ENCODE data around the gene ADGRG2. TPM values are rescaled to one million over a fixed set of nuclear protein-coding genes. Genes with fewer than 3 reads are reported as not detected.

The ADGRG2 gene
- total and polyA plus RNA-seq, 9 of the 15 experiments (the other 6 are each of a cell fraction or from before 2014, with no cell fraction given): 0.03 TPM; not detected in 8

DNA sequence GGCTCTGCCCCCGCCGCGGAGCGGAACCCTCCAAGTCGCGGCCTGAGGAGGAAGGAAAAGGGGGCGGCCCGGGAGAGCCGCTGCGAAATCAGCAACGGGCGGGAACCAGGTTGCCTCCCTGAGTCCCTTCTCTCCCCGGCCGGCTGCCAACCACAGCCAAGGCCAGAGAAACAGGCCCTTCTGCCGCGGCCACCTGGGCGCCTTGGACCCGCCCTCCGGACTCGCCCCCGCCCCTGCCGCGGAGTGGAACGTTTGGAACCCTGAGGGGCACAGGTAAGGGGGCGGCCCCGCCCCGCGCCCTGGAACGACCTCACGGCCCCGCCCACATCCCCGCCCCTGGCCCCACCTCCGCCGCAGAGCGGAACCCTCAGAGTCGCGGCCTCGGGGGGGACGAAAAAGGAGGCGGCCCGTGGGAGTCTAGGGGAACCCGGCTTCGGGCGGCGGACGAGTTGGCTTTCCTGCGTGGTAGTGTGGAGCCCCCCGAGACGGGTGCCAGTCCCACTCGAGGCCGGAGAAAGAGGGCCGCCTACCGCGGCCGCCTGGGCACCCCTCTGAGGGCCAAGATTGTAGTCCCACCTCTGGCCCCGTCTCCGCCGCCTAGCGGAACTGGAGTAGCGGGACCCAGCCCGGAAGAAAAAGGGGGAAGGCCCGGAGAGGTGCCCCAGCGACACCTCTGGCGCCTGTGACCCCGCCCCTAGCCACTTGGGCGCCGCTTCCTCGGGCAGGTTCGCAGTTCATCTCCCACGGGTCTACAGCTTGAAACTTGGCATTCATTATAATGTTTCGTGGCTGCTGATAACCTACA, 137.7 kb downstream of the ADGRG2 start (continued):
- no peak for TF ChIP-seq ZKSCAN8 (CRISPR knock-in tag; IDR thresholded peaks at IDR 0.05)
- no peak for TF ChIP-seq ESRRB (CRISPR knock-in tag; IDR thresholded peaks at IDR 0.05; ENCODE audit: borderline replicate concordance)
- TF ChIP-seq ZNF655 (CRISPR knock-in tag; IDR thresholded peaks at IDR 0.05): no peak
- TF ChIP-seq GATAD2B (IDR thresholded peaks at IDR 0.05; ENCODE audit: borderline replicate concordance): no peak
- TF ChIP-seq ZBTB49 (CRISPR knock-in tag; IDR thresholded peaks at IDR 0.05; ENCODE audit: borderline replicate concordance): no peak
- TF ChIP-seq, protein P1, sequence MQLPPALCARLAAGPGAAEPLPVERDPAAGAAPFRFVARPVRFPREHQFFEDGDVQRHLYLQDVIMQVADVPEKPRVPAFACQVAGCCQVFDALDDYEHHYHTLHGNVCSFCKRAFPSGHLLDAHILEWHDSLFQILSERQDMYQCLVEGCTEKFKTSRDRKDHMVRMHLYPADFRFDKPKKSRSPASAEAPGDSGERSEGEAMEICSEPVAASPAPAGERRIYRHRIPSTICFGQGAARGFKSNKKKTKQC (CRISPR knock-in tag; IDR thresholded peaks at IDR 0.05): no peak
- peak; percentile 5 to 26; a peak in 2 of 4 replicates for TF ChIP-seq SIX5 (IDR thresholded peaks at IDR 0.05; ENCODE audit: borderline replicate concordance in 1 of 2, insufficient read depth in 1 of 2, low read depth in 1 of 2, low read length in 2 of 2)
- no peak for TF ChIP-seq TCF7 (IDR thresholded peaks at IDR 0.05; ENCODE audit: borderline replicate concordance)
- TF ChIP-seq, protein P2, sequence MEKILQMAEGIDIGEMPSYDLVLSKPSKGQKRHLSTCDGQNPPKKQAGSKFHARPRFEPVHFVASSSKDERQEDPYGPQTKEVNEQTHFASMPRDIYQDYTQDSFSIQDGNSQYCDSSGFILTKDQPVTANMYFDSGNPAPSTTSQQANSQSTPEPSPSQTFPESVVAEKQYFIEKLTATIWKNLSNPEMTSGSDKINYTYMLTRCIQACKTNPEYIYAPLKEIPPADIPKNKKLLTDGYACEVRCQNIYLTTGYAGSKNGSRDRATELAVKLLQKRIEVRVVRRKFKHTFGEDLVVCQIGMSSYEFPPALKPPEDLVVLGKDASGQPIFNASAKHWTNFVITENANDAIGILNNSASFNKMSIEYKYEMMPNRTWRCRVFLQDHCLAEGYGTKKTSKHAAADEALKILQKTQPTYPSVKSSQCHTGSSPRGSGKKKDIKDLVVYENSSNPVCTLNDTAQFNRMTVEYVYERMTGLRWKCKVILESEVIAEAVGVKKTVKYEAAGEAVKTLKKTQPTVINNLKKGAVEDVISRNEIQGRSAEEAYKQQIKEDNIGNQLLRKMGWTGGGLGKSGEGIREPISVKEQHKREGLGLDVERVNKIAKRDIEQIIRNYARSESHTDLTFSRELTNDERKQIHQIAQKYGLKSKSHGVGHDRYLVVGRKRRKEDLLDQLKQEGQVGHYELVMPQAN (IDR thresholded peaks at IDR 0.05; ENCODE audit: borderline replicate concordance): no peak
- no peak for TF ChIP-seq RNF2 (IDR thresholded peaks at IDR 0.05)
- TF ChIP-seq ARID3A (IDR thresholded peaks at IDR 0.05; ENCODE audit: borderline replicate concordance, low read depth, low read length): no peak
- no peak for TF ChIP-seq MCM2 (IDR thresholded peaks at IDR 0.05; ENCODE audit: low read depth)

Measured in K562 (cell line).